Right lobe of liver (tissue), 6 donors: ENCODE data around the gene ACAP3. TPM values are rescaled to one million over a fixed set of nuclear protein-coding genes. Genes with fewer than 3 reads are reported as not detected.

Source experiments
- ATAC-seq, 4 donors: fragments of 200-7000 bp; cut with Tn5 transposase; one replicate each; pipeline ENCODE4 v1.9.1; 2020; ENCODE audit warnings: mild to moderate bottlenecking in 4 of 4, moderate library complexity in 4 of 4
- DNase-seq, 3 donors: peaks; one replicate each; pipeline ENCODE4 v3.0.0-alpha.2; 2020
- H3K27ac ChIP-seq, 3 donors: fragments of 200-600 bp; one replicate each; pipeline ENCODE4 v1.8.0; 2022
- H3K27me3 ChIP-seq, 2 donors: fragments of 200-600 bp; one replicate each; pipeline ENCODE4 v1.8.0; 2022
- H3K36me3 ChIP-seq, 4 donors: fragments of 200-600 bp; sonication (generic) in 1 of 4; one replicate each; pipeline versions ENCODE4 v1.5.1 to v1.8.0; 2017 to 2022; ENCODE audit warnings: control low read depth in 1 of 4
- H3K4me1 ChIP-seq, 4 donors: fragments of 200-600 bp; sonication (generic) in 1 of 4; one replicate each; pipeline versions ENCODE4 v1.5.1 to v1.8.0; 2017 to 2022; ENCODE audit warnings: control low read depth in 1 of 4
- H3K4me3 ChIP-seq, 3 donors: fragments of 200-600 bp; one replicate each; pipeline ENCODE4 v1.8.0; 2022
- H3K9me3 ChIP-seq, 4 donors: fragments of 200-600 bp; sonication (generic) in 1 of 4; one replicate each; pipeline versions ENCODE4 v1.5.1 to v1.8.0; 2017 to 2022; ENCODE audit warnings: control low read depth in 1 of 4
- POLR2A ChIP-seq: fragments of 450-650 bp; IDR thresholded peaks from one replicate; pipeline ENCODE4 v1.6.1; 2017; ENCODE audit warnings: antibody characterized with exemption, mild to moderate bottlenecking
- WGBS: methylation state at CpG from one replicate; pipeline ENCODE4 v1.1.6; 2018; ENCODE audit warnings: low coverage, low lambda C conversion rate; ENCODE audit not compliant: insufficient coverage; ENCODE audit errors: missing lambda C conversion rate; 5-methylcytosine and 5-hydroxymethylcytosine counted together
- intact Hi-C, 2 donors: fragments of 100-400 bp; cut with DNase I; formaldehyde crosslinking; loops; one replicate each; pipeline versions ENCODE4 v1.11.2 to v1.14.1; 2022
- total RNA-seq, 6 experiments: library from RNA; depleted of rRNA in 2 of 6; stranded (reverse); fragments of >200 nt in 2 of 6; fragmentation: NEBNext Ultra II Directional in 3 of 6; extraction: Animal tissue kit (Norgen Biotek cat#: 25700) in 3 of 6; gene quantifications; one replicate each; pipeline versions ENCODE4 v1.1.0 to v1.2.4, GENCODE V29; 2016 to 2023
- TF ChIP-seq, protein P1 (sequence below), 4 donors: fragments of 200-600 bp in 3 of 4; fragments of 450-650 bp in 1 of 4; IDR thresholded peaks; one replicate each; pipeline versions ENCODE4 v1.5.1 to v1.8.0; 2016 to 2022; ENCODE audit warnings: antibody characterized with exemption in 4 of 4, mild to moderate bottlenecking in 2 of 4
- donor health status: DM: no; HTN: yes; CAD: no.
- donor health status: DM: no; HTN: no; CAD: no.
- donor health status: DM: no; HTN: no; CAD: no.
- donor health status: DM: no; HTN: yes; CAD: no.
- donor health status: DM: no; HTN: yes; CAD: no.

ACAP3 gene
- total RNA-seq, 6 experiments from 2014 or later, result 20.1 to 28.0 (median 22.0) TPM

DNA sequence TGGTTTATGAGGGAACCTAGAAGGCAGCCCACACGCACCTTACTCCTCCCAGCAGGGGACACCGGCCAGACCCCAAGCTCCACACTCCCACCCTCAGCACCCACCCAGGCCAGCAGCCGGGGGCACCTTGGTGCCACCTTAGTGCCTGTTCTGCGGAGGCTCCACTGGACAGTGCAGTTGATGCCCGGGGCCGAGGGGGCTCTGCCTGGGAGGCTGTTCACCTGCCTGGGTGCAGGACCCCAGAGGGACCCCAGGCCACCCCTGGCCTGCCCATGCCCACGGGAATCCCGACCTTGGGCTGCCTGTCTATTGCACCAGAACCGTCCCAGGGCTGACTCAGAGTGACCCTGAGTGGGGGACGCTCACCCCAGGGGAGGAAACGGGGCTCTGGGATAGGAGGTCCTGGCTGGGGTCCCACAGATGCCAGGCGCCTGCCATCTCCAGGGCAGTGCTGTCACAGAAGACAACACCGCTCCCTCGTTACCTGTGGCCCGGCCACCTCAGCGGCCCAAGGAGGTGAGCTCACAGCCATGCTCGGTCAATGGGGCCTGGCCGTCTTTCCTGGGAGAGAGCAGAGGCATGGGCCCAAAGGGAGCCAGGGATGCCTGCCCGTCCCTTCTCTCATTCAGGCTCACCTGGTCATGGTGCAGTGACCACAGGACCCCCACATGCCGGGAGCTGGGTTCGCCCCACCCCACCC lies 26.8 kb downstream of the ACAP3 start:
- H3K36me3 ChIP-seq, result no peaks in the 10 kb centered on the region
- H3K4me3 ChIP-seq, result peak overlapping the region in 1 of 3 donors; percentile 19
- H3K4me1 ChIP-seq, result peaks cover 0 to 15% (median 6%) of the 10 kb centered on the region in 4 donors
- TF ChIP-seq, protein P1, sequence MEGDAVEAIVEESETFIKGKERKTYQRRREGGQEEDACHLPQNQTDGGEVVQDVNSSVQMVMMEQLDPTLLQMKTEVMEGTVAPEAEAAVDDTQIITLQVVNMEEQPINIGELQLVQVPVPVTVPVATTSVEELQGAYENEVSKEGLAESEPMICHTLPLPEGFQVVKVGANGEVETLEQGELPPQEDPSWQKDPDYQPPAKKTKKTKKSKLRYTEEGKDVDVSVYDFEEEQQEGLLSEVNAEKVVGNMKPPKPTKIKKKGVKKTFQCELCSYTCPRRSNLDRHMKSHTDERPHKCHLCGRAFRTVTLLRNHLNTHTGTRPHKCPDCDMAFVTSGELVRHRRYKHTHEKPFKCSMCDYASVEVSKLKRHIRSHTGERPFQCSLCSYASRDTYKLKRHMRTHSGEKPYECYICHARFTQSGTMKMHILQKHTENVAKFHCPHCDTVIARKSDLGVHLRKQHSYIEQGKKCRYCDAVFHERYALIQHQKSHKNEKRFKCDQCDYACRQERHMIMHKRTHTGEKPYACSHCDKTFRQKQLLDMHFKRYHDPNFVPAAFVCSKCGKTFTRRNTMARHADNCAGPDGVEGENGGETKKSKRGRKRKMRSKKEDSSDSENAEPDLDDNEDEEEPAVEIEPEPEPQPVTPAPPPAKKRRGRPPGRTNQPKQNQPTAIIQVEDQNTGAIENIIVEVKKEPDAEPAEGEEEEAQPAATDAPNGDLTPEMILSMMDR (IDR thresholded peaks at IDR 0.05), result no peak
- no peak for TF ChIP-seq POLR2A
- H3K9me3 ChIP-seq, result no peaks in the 10 kb centered on the region
- H3K27ac ChIP-seq, result peak overlapping the region in 1 of 3 donors; percentile 64
- intact Hi-C loops, result no loop called here
- 84% methylated on average over 5 of the region's 21 CpGs for WGBS
- DNase-seq (peak in 1 of 3 donors; percentile 45), ATAC-seq (peak in 2 of 4 donors; percentile 8 to 25)
- H3K27me3 ChIP-seq, result no peaks in the 10 kb centered on the region

DNA sequence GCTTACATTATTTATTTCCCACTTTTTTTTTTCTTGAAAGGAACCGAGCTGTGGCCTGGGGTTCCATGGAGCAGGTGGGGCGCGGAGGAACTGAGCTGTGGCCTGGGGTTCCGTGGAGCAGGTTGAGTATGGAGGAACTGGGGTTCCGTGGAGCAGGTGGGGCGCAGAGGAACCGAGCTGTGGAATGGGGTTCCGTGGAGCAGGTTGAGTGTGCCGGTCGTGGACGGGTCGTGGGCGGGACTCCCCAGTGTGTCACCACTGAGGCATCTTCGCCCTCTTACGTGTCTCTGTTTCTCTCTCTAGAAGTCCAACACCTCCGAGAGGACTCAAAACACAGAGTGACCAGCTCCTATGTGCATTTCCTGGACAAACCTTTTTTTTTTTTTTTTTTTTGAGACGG lies 28.7 kb downstream of the ACAP3 start:
- Histone ChIP-seq H3K4me1 (peaks cover 0 to 15% (median 6%) of the 10 kb centered on the region in 4 donors), H3K9me3 (no peaks in the 10 kb centered on the region), H3K27me3 (no peaks in the 10 kb centered on the region), H3K4me3 (no peak overlapping the region), H3K27ac (no peak overlapping the region), H3K36me3 (no peaks in the 10 kb centered on the region)
- ATAC-seq (no peak), DNase-seq (no peak)
- 95% methylated on average over 15 of the region's 17 CpGs for WGBS
- TF ChIP-seq POLR2A, result no peak
- TF ChIP-seq, protein P1 (IDR thresholded peaks at IDR 0.05), result no peak
- intact Hi-C loops, result no loop called here

DNA sequence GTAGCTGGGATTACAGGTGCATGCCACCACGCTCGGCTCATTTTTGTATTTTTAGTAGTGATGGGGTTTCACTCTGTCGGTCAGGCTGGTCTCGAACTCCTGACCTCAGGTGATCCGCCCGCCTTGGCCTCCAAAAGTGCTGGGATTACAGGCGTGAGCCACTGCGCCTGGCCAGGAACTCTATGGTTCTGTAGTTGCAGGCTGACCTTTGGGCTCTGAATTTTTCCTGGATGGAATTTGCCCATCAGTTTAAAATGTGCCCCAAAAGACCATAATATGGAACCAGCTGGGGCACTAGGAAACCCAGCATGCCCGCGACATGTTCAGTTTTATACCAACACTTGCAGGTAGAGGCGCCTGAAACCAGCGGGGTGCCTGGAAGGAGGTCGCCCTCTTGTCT lies 29.1 kb downstream of the ACAP3 start:
- no peak for ATAC-seq
- TF ChIP-seq POLR2A, result no peak
- TF ChIP-seq, protein P1 (IDR thresholded peaks at IDR 0.05), result no peak
- Histone ChIP-seq H3K27ac (no peak overlapping the region), H3K36me3 (no peaks in the 10 kb centered on the region), H3K27me3 (no peaks in the 10 kb centered on the region), H3K4me3 (no peak overlapping the region), H3K9me3 (no peaks in the 10 kb centered on the region), H3K4me1 (peaks cover 0 to 15% (median 6%) of the 10 kb centered on the region in 4 donors)
- WGBS, result 65% methylated on average over 12 of the region's 13 CpGs
- intact Hi-C loops, result no loop called here
- DNase-seq, result no peak

DNA sequence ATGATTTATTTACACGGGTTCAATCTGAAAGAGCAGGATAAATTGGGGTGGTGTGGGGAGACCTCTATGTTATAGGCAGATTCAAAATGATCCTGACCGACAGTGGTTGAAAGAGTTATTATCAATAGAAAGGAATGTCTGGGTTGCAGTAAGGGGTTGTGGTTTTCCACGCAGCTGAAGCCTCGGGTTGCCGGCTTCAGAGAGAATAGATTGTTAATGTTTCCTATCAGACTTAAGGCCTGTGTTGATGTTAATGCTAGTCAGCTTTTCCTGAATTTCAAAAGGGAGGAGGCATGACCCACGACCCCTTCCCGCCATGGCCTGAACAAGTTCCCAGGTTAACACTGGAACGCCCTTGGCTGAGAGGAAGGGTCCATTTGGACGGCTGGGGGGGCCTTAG lies 31.9 kb downstream of the ACAP3 start:
- TF ChIP-seq, protein P1 (IDR thresholded peaks at IDR 0.05), result no peak
- TF ChIP-seq POLR2A, result no peak
- no peak overlapping the region for H3K4me3 ChIP-seq
- H3K9me3 ChIP-seq, result no peaks in the 10 kb centered on the region
- WGBS, result 81% methylated on average over 8 of the region's 9 CpGs
- ATAC-seq, result no peak
- no peaks in the 10 kb centered on the region for H3K36me3 ChIP-seq
- DNase-seq, result no peak
- intact Hi-C loops, result no loop called here
- no peak overlapping the region for H3K27ac ChIP-seq
- H3K27me3 ChIP-seq, result no peaks in the 10 kb centered on the region
- H3K4me1 ChIP-seq, result peaks cover 0 to 18% (median 10%) of the 10 kb centered on the region in 4 donors
